GM19193 (cell line): Measurements from ENCODE around the gene MDM4.

ENCODE experiments used
- POLR2A ChIP-seq: IDR thresholded peaks from 4 replicates; pipeline ENCODE4 v1.6.1; 2011; ENCODE audit not compliant: insufficient read depth, insufficient read length; ENCODE audit errors: extremely low read depth

MDM4 gene

GRCh38 chr1:204503122-204503912, 12.9 kb upstream of the MDM4 start:
- no peak for TF ChIP-seq POLR2A

- no peak for TF ChIP-seq POLR2A
These were observed 12.2 kb upstream of the MDM4 start for GRCh38 chr1:204503913-204504519.

- no peak for TF ChIP-seq POLR2A
These were observed 10.5 kb upstream of the MDM4 start for GRCh38 chr1:204505674-204506200.

- no peak for TF ChIP-seq POLR2A
These were observed 9.8 kb upstream of the MDM4 start for GRCh38 chr1:204506201-204506968.

GRCh38 chr1:204506969-204507316, 9.3 kb upstream of the MDM4 start:
- no peak for TF ChIP-seq POLR2A

GRCh38 chr1:204507317-204508105, 8.7 kb upstream of the MDM4 start:
- peak; percentile 29 for TF ChIP-seq POLR2A

GRCh38 chr1:204509186-204509635, 7.0 kb upstream of the MDM4 start:
- TF ChIP-seq POLR2A, result no peak

GRCh38 chr1:204511366-204511765, 4.8 kb upstream of the MDM4 start:
- no peak for TF ChIP-seq POLR2A

GRCh38 chr1:204513117-204513716, 3.0 kb upstream of the MDM4 start:
- no peak for TF ChIP-seq POLR2A

- no peak for TF ChIP-seq POLR2A
These were observed 1.4 kb upstream of the MDM4 start for GRCh38 chr1:204514828-204515227.

- TF ChIP-seq POLR2A, result no peak
These were observed 4.9 kb downstream of the MDM4 start for GRCh38 chr1:204520834-204521709.

GRCh38 chr1:204523605-204524215, 7.5 kb downstream of the MDM4 start:
- no peak for TF ChIP-seq POLR2A

GRCh38 chr1:204524986-204525385, 8.8 kb downstream of the MDM4 start:
- TF ChIP-seq POLR2A, result no peak
